ENCODE data around the gene APBA3. TPM values are rescaled to one million over a fixed set of nuclear protein-coding genes. Genes with fewer than 3 reads are reported as not detected.

APBA3 gene
- total RNA-seq, 2 donors from 2014 or later: 20.0 to 35.6 TPM

DNA sequence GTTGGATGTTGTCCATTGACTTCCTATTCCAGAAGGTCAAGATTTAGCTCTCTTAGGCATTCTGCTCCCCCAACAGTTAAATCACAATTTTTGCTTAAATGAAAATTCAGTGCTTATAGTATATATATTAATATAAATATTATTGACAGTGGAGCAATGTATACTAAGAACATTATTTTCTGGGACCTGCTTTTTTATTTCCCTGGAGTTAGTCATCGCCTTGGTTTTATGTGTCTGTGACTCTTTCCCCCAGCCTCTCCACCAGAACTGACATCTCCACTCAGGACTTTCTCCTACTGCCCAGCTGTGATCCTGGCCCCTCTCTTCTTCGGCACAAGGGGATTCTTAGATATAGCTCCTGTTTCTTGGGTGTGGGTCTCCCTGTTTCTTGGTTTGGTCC is 34.9 kb upstream of the APBA3 start:
- Histone ChIP-seq H3K4me1 (peaks cover 4% of the 10 kb centered on the region), H3K36me3 (replicated peaks in 1 of 2; ENCODE audit: insufficient read depth in 1 of 2, low read depth in 2 of 2) (no peaks in the 10 kb centered on the region), H3K9me3 (no peaks in the 10 kb centered on the region), H3K27me3 (peaks cover 0 to 3% of the 10 kb centered on the region in 2 donors), H3K27ac (no peak overlapping the region), H3K4me3 (no peak overlapping the region)
- intact Hi-C loops (cut with DNase I): no loop called here
- TF ChIP-seq, protein P1, sequence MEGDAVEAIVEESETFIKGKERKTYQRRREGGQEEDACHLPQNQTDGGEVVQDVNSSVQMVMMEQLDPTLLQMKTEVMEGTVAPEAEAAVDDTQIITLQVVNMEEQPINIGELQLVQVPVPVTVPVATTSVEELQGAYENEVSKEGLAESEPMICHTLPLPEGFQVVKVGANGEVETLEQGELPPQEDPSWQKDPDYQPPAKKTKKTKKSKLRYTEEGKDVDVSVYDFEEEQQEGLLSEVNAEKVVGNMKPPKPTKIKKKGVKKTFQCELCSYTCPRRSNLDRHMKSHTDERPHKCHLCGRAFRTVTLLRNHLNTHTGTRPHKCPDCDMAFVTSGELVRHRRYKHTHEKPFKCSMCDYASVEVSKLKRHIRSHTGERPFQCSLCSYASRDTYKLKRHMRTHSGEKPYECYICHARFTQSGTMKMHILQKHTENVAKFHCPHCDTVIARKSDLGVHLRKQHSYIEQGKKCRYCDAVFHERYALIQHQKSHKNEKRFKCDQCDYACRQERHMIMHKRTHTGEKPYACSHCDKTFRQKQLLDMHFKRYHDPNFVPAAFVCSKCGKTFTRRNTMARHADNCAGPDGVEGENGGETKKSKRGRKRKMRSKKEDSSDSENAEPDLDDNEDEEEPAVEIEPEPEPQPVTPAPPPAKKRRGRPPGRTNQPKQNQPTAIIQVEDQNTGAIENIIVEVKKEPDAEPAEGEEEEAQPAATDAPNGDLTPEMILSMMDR (IDR thresholded peaks at IDR 0.05): no peak
- TF ChIP-seq POLR2A (IDR thresholded peaks at IDR 0.05): no peak
- DNase-seq (no peak), ATAC-seq (no peak)
- 77 to 80% methylated on average over 2 of the region's 2 CpGs for WGBS, 2 donors

DNA sequence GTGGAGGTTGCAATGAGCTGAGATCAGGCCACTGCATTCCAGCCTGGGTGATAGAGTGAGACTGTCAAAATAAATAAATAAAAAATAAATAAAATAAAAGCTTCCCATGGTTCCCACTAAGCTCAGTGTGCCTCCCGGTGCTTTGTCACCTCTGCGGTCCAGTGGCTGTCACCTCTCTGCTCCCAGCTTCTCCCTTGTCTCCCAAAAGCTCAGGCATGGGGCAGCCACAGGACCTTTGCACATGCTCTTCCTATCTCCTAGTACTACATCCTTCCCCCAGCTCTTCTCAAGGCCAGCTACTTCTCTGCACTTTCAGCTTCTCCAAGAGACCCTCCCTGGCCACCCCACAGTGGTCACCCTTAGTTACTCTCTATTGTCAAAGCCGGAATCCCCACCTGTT is 32.3 kb upstream of the APBA3 start:
- no peak overlapping the region for H3K27ac ChIP-seq
- TF ChIP-seq, protein P1 (IDR thresholded peaks at IDR 0.05): no peak
- no peak for TF ChIP-seq POLR2A (IDR thresholded peaks at IDR 0.05)
- no peaks in the 10 kb centered on the region for H3K4me1 ChIP-seq
- intact Hi-C loops (cut with DNase I): no loop called here
- ATAC-seq (no peak), DNase-seq (no peak)
- WGBS, 2 donors: 91 to 98% methylated on average over 3 of the region's 3 CpGs
- H3K9me3 ChIP-seq: no peaks in the 10 kb centered on the region
- no peak overlapping the region for H3K4me3 ChIP-seq
- H3K36me3 ChIP-seq (replicated peaks in 1 of 2; ENCODE audit: insufficient read depth in 1 of 2, low read depth in 2 of 2): no peaks in the 10 kb centered on the region
- H3K27me3 ChIP-seq: no peaks in the 10 kb centered on the region

DNA sequence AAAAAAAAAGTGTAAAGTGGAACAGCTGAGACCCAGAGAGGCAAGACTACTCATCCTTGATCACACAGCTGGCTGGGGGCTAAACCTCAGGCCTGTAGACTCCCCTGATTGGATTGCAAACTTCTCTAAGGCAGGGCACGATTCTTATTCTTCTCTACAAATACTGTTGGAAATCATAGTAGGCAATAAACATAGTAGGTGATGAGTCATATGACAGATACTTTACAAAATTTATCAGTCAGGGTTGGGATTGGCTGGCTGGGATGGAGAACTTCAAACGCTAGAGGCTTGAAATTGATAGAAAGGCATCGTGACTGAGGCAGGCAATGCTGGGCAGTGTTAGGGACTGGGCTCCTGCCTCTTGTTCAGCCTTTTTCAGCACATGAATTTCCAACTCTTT is 30.6 kb upstream of the APBA3 start:
- Histone ChIP-seq H3K27me3 (no peaks in the 10 kb centered on the region), H3K9me3 (no peaks in the 10 kb centered on the region), H3K27ac (no peak overlapping the region), H3K36me3 (replicated peaks in 1 of 2; ENCODE audit: insufficient read depth in 1 of 2, low read depth in 2 of 2) (no peaks in the 10 kb centered on the region), H3K4me1 (no peaks in the 10 kb centered on the region), H3K4me3 (no peak overlapping the region)
- TF ChIP-seq POLR2A (IDR thresholded peaks at IDR 0.05): no peak
- TF ChIP-seq, protein P1 (IDR thresholded peaks at IDR 0.05): no peak
- DNase-seq (no peak), ATAC-seq (no peak)
- intact Hi-C loops (cut with DNase I): no loop called here
- 63 to 68% methylated on average over 3 of the region's 3 CpGs for WGBS, 2 donors

DNA sequence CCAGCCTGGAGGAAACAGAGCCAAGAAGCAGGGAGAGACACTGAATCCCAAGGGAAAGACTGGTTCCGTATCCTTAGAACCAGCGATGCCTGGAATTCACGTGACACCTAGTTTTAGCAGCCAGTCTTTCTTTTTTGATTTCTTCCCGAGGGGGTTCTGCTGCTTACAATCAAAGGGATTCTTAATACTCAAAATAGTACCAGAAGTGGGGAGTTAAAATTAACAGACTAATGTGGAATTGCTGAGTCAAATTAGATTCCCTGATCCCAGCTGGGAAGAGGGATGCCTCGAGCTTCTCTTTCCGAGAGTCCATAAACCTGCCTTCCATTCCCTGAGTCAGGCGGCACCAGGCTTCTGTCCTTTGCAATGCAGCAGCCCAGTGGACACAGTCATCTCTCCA is 29.4 kb upstream of the APBA3 start:
- no peaks in the 10 kb centered on the region for H3K9me3 ChIP-seq
- no peak overlapping the region for H3K4me3 ChIP-seq
- ATAC-seq (no peak), DNase-seq (no peak)
- 71 to 78% methylated on average over 7 of the region's 7 CpGs for WGBS, 2 donors
- H3K4me1 ChIP-seq: peaks cover 2% of the 10 kb centered on the region
- no peaks in the 10 kb centered on the region for H3K27me3 ChIP-seq
- H3K36me3 ChIP-seq (replicated peaks in 1 of 2; ENCODE audit: insufficient read depth in 1 of 2, low read depth in 2 of 2): no peaks in the 10 kb centered on the region
- no peak overlapping the region for H3K27ac ChIP-seq
- no peak for TF ChIP-seq POLR2A (IDR thresholded peaks at IDR 0.05)
- TF ChIP-seq, protein P1 (IDR thresholded peaks at IDR 0.05): no peak
- intact Hi-C loops (cut with DNase I): no loop called here

DNA sequence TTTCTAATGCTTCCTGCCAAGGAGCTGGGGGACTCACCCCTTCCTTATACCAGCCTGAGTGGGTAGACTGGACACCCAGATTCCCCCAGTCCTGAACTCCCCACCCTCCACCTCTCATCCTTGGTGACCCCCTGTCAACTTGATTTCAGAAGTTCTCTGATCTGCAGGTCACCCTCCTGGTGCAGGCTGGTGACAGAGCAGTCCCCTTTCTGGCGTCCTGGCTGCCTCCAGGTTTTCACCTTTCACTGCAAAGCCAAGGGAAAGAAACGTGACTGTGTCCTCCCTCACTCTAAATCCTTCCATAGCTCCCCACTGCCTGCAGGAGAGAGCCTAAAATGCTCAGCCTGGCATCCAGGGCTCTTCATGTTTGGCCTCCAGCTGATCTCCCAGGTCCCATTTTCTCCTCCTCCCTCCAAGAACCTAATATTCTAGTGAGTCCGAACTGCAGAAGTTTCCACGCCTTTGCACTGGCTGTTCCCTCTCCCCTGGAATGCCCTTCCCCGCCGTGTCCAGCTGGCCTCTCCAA is 28.8 kb upstream of the APBA3 start:
- intact Hi-C loops (cut with DNase I): no loop called here
- no peak for ATAC-seq
- TF ChIP-seq POLR2A (IDR thresholded peaks at IDR 0.05): no peak
- TF ChIP-seq, protein P1 (IDR thresholded peaks at IDR 0.05): no peak
- Histone ChIP-seq H3K36me3 (replicated peaks in 1 of 2; ENCODE audit: insufficient read depth in 1 of 2, low read depth in 2 of 2) (no peaks in the 10 kb centered on the region), H3K4me3 (no peak overlapping the region), H3K9me3 (no peaks in the 10 kb centered on the region), H3K4me1 (peaks cover 5% of the 10 kb centered on the region), H3K27me3 (no peaks in the 10 kb centered on the region), H3K27ac (no peak overlapping the region)
- 53 to 66% methylated on average over 5 to 6 of the region's 6 CpGs for WGBS, 2 donors
- no peak for DNase-seq
